Ovary (tissue), 3 donors: Measurements from ENCODE around the gene GGT7.

ENCODE experiments used
- CTCF ChIP-seq, 3 donors: fragments of 450-650 bp in 2 of 3; fragments of 200-600 bp in 1 of 3; IDR thresholded peaks; one replicate each; pipeline versions ENCODE4 v1.5.1 to v1.8.0; 2016 to 2022; ENCODE audit warnings: antibody characterized with exemption in 3 of 3, mild to moderate bottlenecking in 1 of 3
- EP300 ChIP-seq: sonication (generic); formaldehyde crosslinking; IDR thresholded peaks from one replicate; pipeline ENCODE4 v1.6.1; 2017; ENCODE audit warnings: antibody characterized with exemption
- POLR2A ChIP-seq: fragments of 450-650 bp; IDR thresholded peaks from one replicate; pipeline ENCODE4 v1.6.1; 2017; ENCODE audit warnings: antibody characterized with exemption, mild to moderate bottlenecking, moderate library complexity
- donor health status: DM: no; HTN: no; CAD: no.

- TF ChIP-seq POLR2A (no peak), CTCF (IDR thresholded peaks at IDR 0.05) (no peak), EP300 (no peak)
Measured at GRCh38 chr20:34883087-34883688, 10.5 kb upstream of the GGT7 start.
